HL-60/S4 treated with retinoic acid at 250 ng/mL for 4 days and 3 days (cell line): Measurements from ENCODE around the gene EFNA2.
"Not testable (repeated sequence)": the region's sequence is repeated elsewhere in the genome, so short reads cannot be mapped to it uniquely, and the experiment has no call there.

Experiments used
- in situ Hi-C: fragments of 300-500 bp; cut with MboI; formaldehyde crosslinking; loops from 2 replicates; pipeline ENCODE4 v1.7.0; 2022; ENCODE audit warnings: low sequenced_read_pairs

EFNA2 gene

GRCh38 chr19:1312767-1313694 lies 27.4 kb downstream of the EFNA2 start:
- in situ Hi-C loops: no loop called here

- in situ Hi-C loops: no loop called here
Measured at GRCh38 chr19:1313695-1314613, 28.3 kb downstream of the EFNA2 start.

GRCh38 chr19:1315470-1316166 lies 29.9 kb downstream of the EFNA2 start:
- in situ Hi-C loops: no loop called here

- in situ Hi-C loops: no loop called here
Measured at GRCh38 chr19:1316466-1316865, 30.8 kb downstream of the EFNA2 start.

- in situ Hi-C loops: no loop called here
Measured at GRCh38 chr19:1317274-1318003, 31.8 kb downstream of the EFNA2 start.

- in situ Hi-C loops: no loop called here
Measured at GRCh38 chr19:1318678-1319471, 33.2 kb downstream of the EFNA2 start.

- in situ Hi-C loops: not testable (repeated sequence)
Measured at GRCh38 chr19:1320282-1320650, 34.6 kb downstream of the EFNA2 start.

GRCh38 chr19:1321539-1321938 lies 35.9 kb downstream of the EFNA2 start:
- in situ Hi-C loops: no loop called here

- in situ Hi-C loops: no loop called here
Measured at GRCh38 chr19:1322198-1322981, 36.7 kb downstream of the EFNA2 start.

GRCh38 chr19:1324249-1324805 lies 38.7 kb downstream of the EFNA2 start:
- in situ Hi-C loops: no loop called here

- in situ Hi-C loops: no loop called here
Measured at GRCh38 chr19:1324806-1325567, 39.3 kb downstream of the EFNA2 start.

- in situ Hi-C loops: no loop called here
Measured at GRCh38 chr19:1325568-1326294, 40.1 kb downstream of the EFNA2 start.

- in situ Hi-C loops: no loop called here
Measured at GRCh38 chr19:1327125-1327524, 41.5 kb downstream of the EFNA2 start.

GRCh38 chr19:1332208-1332607 lies 46.5 kb downstream of the EFNA2 start:
- in situ Hi-C loops: not testable (repeated sequence)

- in situ Hi-C loops: no loop called here
Measured at GRCh38 chr19:1336079-1336684, 50.5 kb downstream of the EFNA2 start.

- in situ Hi-C loops: no loop called here
Measured at GRCh38 chr19:1340681-1341469, 55.2 kb downstream of the EFNA2 start.
